SU-DHL-6 (cell line): ENCODE results near the gene FRMD3.

Experiments
- CTCF ChIP-seq: fragments of 200-600 bp; sonication (generic); IDR thresholded peaks from one replicate; pipeline ENCODE4 v1.5.1; 2017; ENCODE audit warnings: antibody characterized with exemption, mild to moderate bottlenecking, low read length, moderate library complexity; ENCODE audit not compliant: insufficient read depth, poor library complexity, severe bottlenecking
- EZH2phosphoT487 ChIP-seq: fragments of 200-600 bp; sonication (generic), shearing (Covaris generic); conservative IDR thresholded peaks from 2 replicates; pipeline ENCODE4 v1.6.1; 2018; ENCODE audit warnings: mild to moderate bottlenecking, antibody characterized with exemption, low read length, moderate library complexity, mixed read lengths

- no peak for TF ChIP-seq CTCF
- no peak for TF ChIP-seq EZH2phosphoT487
These were observed 303.7 kb downstream of the FRMD3 start for GRCh38 chr9:83234541-83234940.
